Epithelial cell of proximal tubule (primary cell): ENCODE results near the gene ADCY7. TPM values are rescaled to one million over a fixed set of nuclear protein-coding genes. Genes with fewer than 3 reads are reported as not detected.

ENCODE experiments used
- DNase-seq: peaks from one replicate; pipeline ENCODE4 v3.0.0-alpha.2; 2011; ENCODE audit warnings: low read depth
- H3K4me3 ChIP-seq: 2 replicates; pipeline ENCODE4 v1.5.1; 2011; ENCODE audit warnings: low read depth, mild to moderate bottlenecking, low read length
- CTCF ChIP-seq: conservative IDR thresholded peaks from 2 replicates; pipeline ENCODE4 v1.5.1; 2012; ENCODE audit warnings: low read depth, mild to moderate bottlenecking, low read length
- total RNA-seq: library from RNA; depleted of rRNA; stranded (reverse); fragments of >200 nt; gene quantifications from 2 replicates; pipeline ENCODE4 v1.2.3, GENCODE V29; 2015

Gene ADCY7
- total RNA-seq, 1 donor from 2014 or later, result 33.4 TPM

DNA sequence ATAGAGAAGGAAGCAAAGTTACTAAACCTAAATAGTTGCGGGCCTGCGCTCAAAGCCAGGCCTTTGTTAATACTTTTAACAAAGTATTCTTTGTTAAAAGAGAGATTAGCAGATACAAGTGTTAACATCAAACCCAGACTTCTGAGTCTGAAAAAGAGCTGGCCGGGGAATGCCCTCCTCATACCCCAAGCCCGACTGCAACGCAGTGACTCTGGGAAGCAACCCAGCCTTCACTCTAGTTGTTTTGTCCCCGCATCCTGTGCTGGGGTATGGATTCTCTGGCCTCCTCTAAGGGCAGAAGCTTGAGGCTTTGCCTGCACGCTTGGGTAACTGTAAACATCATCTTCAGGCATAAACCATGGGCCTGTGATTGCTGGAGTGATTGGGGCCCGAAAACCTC is 48.3 kb downstream of the ADCY7 start:
- TF ChIP-seq CTCF, result no peak
- no peak for DNase-seq
- no peak overlapping the region for H3K4me3 ChIP-seq

- TF ChIP-seq CTCF, result no peak
- DNase-seq, result no peak
- H3K4me3 ChIP-seq, result no peak overlapping the region
Measured at GRCh38 chr16:50315346-50315997, 49.1 kb downstream of the ADCY7 start.

DNA sequence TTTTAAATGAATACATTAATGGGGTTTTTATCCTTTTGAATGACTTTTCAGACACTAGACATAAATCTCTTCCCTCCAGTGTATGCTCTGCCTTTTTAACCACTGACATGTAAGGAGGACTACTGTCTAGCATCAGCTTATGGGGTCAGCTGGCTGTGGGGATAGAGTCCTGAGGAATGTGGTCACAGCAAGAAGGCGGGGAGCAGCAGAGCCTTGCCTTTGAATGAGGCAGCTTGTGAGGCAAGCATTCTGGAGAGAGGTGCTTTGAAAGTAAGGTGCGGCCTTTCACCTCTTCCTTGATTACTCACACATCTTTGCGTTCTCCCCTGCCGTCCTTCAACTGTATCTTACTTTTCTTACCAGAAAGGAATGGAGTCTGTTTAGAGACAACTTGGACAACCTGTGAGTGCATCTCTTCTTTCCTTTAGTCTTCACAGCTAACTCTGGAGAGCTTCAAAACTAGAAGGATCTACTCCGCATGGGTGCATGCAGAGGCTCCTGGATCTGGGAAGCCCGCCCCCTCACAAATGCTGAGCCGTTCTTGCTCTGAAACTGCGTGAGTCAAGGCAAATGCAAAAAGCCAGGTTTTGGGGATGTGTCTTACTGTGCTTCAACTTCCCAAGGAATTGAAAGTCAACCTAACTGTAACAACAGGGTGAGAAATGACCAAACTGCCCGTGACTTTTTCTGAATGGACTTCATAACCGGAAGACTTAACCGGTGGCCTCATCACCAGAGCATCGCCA is 49.9 kb downstream of the ADCY7 start:
- TF ChIP-seq CTCF, result no peak
- no peak overlapping the region for H3K4me3 ChIP-seq
- DNase-seq, result no peak

DNA sequence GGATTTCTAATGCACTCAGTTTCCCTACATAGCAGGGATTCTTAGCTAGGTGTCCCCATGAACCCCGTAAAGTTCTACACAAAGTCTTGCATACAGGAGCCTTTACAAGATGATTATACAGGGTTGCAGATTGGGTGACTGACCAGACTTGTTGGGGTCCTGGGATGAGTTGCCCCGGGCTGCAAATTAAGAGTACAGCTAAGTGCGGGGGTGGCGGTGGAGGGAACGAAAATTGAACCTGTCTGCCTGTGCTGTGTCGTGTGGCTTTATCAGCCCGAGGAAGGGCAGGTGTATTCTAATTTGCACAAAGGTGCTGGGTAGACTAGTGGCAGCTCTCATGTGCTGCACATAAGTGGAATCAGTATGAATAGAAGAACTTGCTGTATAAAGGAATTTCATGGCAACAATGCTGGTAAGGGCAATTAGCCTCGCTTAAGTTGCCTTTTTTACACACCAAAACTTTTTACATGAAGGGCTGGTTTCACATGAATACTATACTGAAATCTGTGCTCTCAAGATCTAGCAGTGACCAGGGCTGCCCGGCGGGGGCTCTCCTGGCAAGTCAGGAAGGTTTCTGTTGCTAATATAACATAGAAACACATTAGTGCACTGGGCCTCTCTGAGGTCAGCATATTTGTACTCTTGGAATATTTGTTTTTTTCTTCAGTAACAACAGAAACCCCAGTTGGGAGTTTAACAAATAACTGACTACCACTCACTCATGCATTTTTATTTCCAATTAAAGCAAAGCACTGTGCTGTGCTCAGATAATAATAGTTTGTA is 50.7 kb downstream of the ADCY7 start:
- no peak for DNase-seq
- TF ChIP-seq CTCF, result no peak
- no peak overlapping the region for H3K4me3 ChIP-seq

DNA sequence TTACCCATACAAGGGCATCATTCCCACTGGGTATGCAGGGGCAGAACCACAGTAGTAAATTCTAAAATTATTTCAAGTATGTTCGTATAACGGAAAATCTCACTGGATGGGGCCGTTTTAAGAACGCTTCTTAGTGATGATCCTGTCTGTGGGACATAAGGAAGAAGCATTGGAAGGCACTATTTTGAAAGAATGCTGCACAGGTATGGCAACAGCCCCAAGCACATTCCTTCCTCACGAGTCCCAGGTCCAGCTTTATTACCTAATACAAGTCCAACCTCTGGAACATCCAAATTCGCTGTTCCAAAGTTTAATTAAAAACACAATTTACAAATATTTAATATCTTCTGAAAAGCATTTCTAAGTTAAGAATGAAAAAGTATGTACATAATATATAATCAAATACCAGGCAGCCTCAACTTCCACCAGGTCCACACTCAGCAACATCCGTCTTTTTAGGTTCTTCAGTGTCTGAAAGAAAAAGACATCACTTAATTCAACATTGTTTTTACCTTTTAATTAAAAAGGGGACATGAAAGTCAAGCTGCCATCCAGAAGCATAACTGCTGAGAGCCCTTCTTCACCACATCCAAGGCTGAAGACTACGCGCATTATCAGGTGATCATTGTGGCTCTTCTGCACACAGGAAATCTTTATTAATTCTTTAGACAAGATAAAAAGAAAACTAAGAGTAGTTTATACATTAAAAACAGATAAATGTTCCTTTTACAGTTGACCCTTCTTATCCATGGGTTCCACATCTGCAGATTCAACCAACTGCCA is 52.6 kb downstream of the ADCY7 start:
- no peak for DNase-seq
- TF ChIP-seq CTCF, result no peak
- no peak overlapping the region for H3K4me3 ChIP-seq

DNA sequence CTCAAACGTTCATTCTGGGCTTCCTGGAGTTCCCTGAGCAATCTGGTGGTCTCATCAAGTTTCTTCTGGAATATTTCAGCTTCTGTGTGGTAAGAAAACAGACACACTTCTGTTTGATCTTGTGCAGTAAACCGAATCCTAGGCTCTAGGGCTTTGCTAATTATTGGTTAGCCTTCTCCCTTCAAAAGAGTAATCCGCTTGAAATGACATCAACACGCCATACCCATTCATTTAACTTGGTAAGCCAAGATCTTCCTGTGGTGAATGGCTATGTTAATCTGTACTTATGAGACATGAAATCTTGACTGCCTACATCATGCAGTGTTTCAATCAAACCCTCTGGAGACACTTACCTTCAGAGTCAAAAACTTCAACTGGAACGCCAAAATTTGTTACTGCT is 54.0 kb downstream of the ADCY7 start:
- DNase-seq, result no peak
- TF ChIP-seq CTCF, result no peak
- H3K4me3 ChIP-seq, result no peak overlapping the region
